SK-N-SH (cell line): ENCODE results near the gene ZIM2. TPM values are rescaled to one million over a fixed set of nuclear protein-coding genes. Genes with fewer than 3 reads are reported as not detected.
A peak's percentile ranks its signal among the peaks of the same experiment; 100 is the strongest.

Source experiments
- CTCF ChIA-PET: fragments of 300-600, 350-600 bp; formaldehyde crosslinking; extraction: SDS; loops from one replicate; lab custom pipeline; 2021; lab: Yijun Ruan, JAX
- POLR2A ChIA-PET: fragments of 350-600 bp; sonication (Branson Sonifier 250); formaldehyde crosslinking; extraction: SDS; loops from one replicate; lab custom pipeline; 2020; ENCODE audit warnings: antibody characterized with exemption, inconsistent platforms; lab: Yijun Ruan, JAX
- DNase-seq: peaks from one replicate; pipeline ENCODE4 v3.0.0; 2012
- H2AFZ ChIP-seq: fragments of 200-600 bp; sonication (generic); 2 replicates; pipeline ENCODE4 v1.8.1; 2016; ENCODE audit warnings: antibody characterized with exemption, mild to moderate bottlenecking, low read depth
- H3F3A ChIP-seq: fragments of 200-600 bp; sonication (generic); replicated peaks from 2 replicates; pipeline ENCODE3; 2016; ENCODE audit warnings: antibody characterized with exemption, mild to moderate bottlenecking; ENCODE audit not compliant: insufficient read depth
- H3K27ac ChIP-seq, 2 experiments: fragments of 200-500 bp in 1 of 2; fragments of 200-600 bp in 1 of 2; sonication (Bioruptor generic) in 1 of 2; sonication (generic), shearing (Covaris generic) in 1 of 2; 2 replicates each; pipeline versions ENCODE4 v1.5.1 to v1.6.1; 2014 to 2016; ENCODE audit warnings: low read depth in 2 of 2, inconsistent platforms in 1 of 2, low read length in 1 of 2, mild to moderate bottlenecking in 1 of 2, mixed read lengths in 1 of 2
- H3K27me3 ChIP-seq: fragments of 200-600 bp; sonication (generic), shearing (Covaris generic); 2 replicates; pipeline ENCODE4 v1.6.1; 2016; ENCODE audit warnings: mixed run types; ENCODE audit not compliant: insufficient read depth
- H3K36me3 ChIP-seq, 2 experiments: fragments of 200-500 bp in 1 of 2; fragments of 200-600 bp in 1 of 2; sonication (Bioruptor generic) in 1 of 2; sonication (generic) in 1 of 2; replicated peaks in 1 of 2; 2 replicates each; pipeline versions ENCODE3 to v1.5.1; 2014 to 2016; ENCODE audit warnings: low read length in 1 of 2, mild to moderate bottlenecking in 1 of 2; ENCODE audit not compliant: insufficient read depth in 2 of 2, control insufficient read depth in 1 of 2
- H3K4me1 ChIP-seq, 2 experiments: fragments of 200-500 bp in 1 of 2; fragments of 200-600 bp in 1 of 2; sonication (Bioruptor generic) in 1 of 2; sonication (generic), shearing (Covaris generic) in 1 of 2; 2 replicates each; pipeline versions ENCODE4 v1.5.1 to v1.6.1; 2014 to 2016; ENCODE audit warnings: low read depth in 1 of 2, low read length in 1 of 2, mixed run types in 1 of 2; ENCODE audit not compliant: insufficient read depth in 2 of 2, control insufficient read depth in 1 of 2
- H3K4me2 ChIP-seq: fragments of 200-600 bp; sonication (generic), shearing (Covaris generic); 2 replicates; pipeline ENCODE4 v1.6.1; 2017; ENCODE audit warnings: mixed run types
- H3K4me3 ChIP-seq, 2 experiments: fragments of 200-500 bp in 1 of 2; fragments of 200-600 bp in 1 of 2; sonication (Bioruptor generic) in 1 of 2; sonication (generic), shearing (Covaris generic) in 1 of 2; 2 replicates each; pipeline versions ENCODE4 v1.5.1 to v1.8.1; 2014 to 2016; ENCODE audit warnings: low read depth in 2 of 2, inconsistent platforms in 1 of 2, low read length in 1 of 2, mild to moderate bottlenecking in 1 of 2, mixed read lengths in 1 of 2, moderate library complexity in 1 of 2
- H3K79me2 ChIP-seq: fragments of 200-600 bp; sonication (generic); 2 replicates; pipeline ENCODE4 v1.8.1; 2017; ENCODE audit warnings: mild to moderate bottlenecking; ENCODE audit not compliant: insufficient read depth
- H3K9ac ChIP-seq: fragments of 200-600 bp; sonication (generic); 2 replicates; pipeline ENCODE4 v1.6.1; 2017; ENCODE audit warnings: mixed run types
- H3K9me2 ChIP-seq: fragments of 200-600 bp; sonication (generic); 2 replicates; pipeline ENCODE4 v1.6.1; 2017; ENCODE audit warnings: mixed run types
- H3K9me3 ChIP-seq: fragments of 200-600 bp; sonication (generic); 2 replicates; pipeline ENCODE4 v1.6.1; 2017; ENCODE audit warnings: mixed run types, mild to moderate bottlenecking, moderate library complexity
- H4K20me1 ChIP-seq: fragments of 200-600 bp; sonication (generic); 2 replicates; pipeline ENCODE4 v1.6.1; 2017; ENCODE audit warnings: mild to moderate bottlenecking, mixed run types; ENCODE audit not compliant: insufficient read depth
- CHD2 ChIP-seq: fragments of 150-350 bp; IDR thresholded peaks from 2 replicates; pipeline ENCODE4 v1.6.1; 2018; ENCODE audit warnings: low read length; ENCODE audit not compliant: partially characterized antibody
- CTCF ChIP-seq: fragments of 200-600 bp; sonication (generic); IDR thresholded peaks from 2 replicates; pipeline ENCODE4 v1.6.1; 2017; ENCODE audit warnings: antibody characterized with exemption, mild to moderate bottlenecking, moderate library complexity
- ELF1 ChIP-seq: IDR thresholded peaks from 2 replicates; pipeline ENCODE4 v1.4.0; 2012
- EZH2phosphoT487 ChIP-seq: fragments of 200-600 bp; sonication (generic); IDR thresholded peaks from 2 replicates; pipeline ENCODE4 v1.6.1; 2017; ENCODE audit warnings: low read depth, mixed run types, mild to moderate bottlenecking, antibody characterized with exemption, moderate library complexity, borderline replicate concordance
- GABPA ChIP-seq: IDR thresholded peaks from 2 replicates; pipeline ENCODE4 v1.4.0; 2012; ENCODE audit warnings: low read depth, mild to moderate bottlenecking
- GATA2 ChIP-seq: sonication (generic); formaldehyde crosslinking; IDR thresholded peaks from 2 replicates; pipeline ENCODE4 v1.5.0; 2020; ENCODE audit warnings: mild to moderate bottlenecking, missing genetic modification reagents
- JUND ChIP-seq: IDR thresholded peaks from 2 replicates; pipeline ENCODE4 v1.4.0; 2012
- MAX ChIP-seq: IDR thresholded peaks from 2 replicates; pipeline ENCODE4 v1.4.0; 2012; ENCODE audit warnings: low read depth
- MEF2A ChIP-seq: IDR thresholded peaks from 2 replicates; pipeline ENCODE4 v1.4.0; 2012; ENCODE audit warnings: low read depth, borderline replicate concordance
- NFIC ChIP-seq: IDR thresholded peaks from 2 replicates; pipeline ENCODE4 v1.4.0; 2012; ENCODE audit warnings: borderline replicate concordance
- PBX3 ChIP-seq: IDR thresholded peaks from 2 replicates; pipeline ENCODE4; 2012
- POLR2AphosphoS5 ChIP-seq: IDR thresholded peaks from 2 replicates; pipeline ENCODE4 v1.6.1; 2012; ENCODE audit warnings: low read depth, low read length
- RFX5 ChIP-seq: IDR thresholded peaks from 2 replicates; pipeline ENCODE4 v1.6.1; 2012; ENCODE audit warnings: mild to moderate bottlenecking, improper control_type of control experiment, low read length
- RXRA ChIP-seq: IDR thresholded peaks from 2 replicates; pipeline ENCODE4 v1.4.0; 2012; ENCODE audit warnings: low read depth, mild to moderate bottlenecking, borderline replicate concordance
- TAF1 ChIP-seq: IDR thresholded peaks from 2 replicates; pipeline ENCODE4 v1.6.1; 2012; ENCODE audit warnings: low read depth, mild to moderate bottlenecking, low read length, moderate library complexity, borderline replicate concordance
- TCF12 ChIP-seq: IDR thresholded peaks from 2 replicates; pipeline ENCODE4 v1.4.0; 2012
- TEAD4 ChIP-seq: IDR thresholded peaks from 2 replicates; pipeline ENCODE4 v1.4.0; 2012; ENCODE audit warnings: mild to moderate bottlenecking, borderline replicate concordance; ENCODE audit not compliant: insufficient read depth
- WGBS: methylation state at CpG from one replicate; pipeline ENCODE4 v1.1.6; 2017; ENCODE audit warnings: low lambda C conversion rate; 5-methylcytosine and 5-hydroxymethylcytosine counted together
- polyA plus RNA-seq, 3 experiments: library from polyadenylated mRNA; depleted of rRNA; stranded (reverse); fragments of >200 nt; gene quantifications; 2 replicates each; pipeline ENCODE4 v1.2.3, GENCODE V29; 2012
- TF ChIP-seq, protein P1 (sequence below): IDR thresholded peaks from 2 replicates; pipeline ENCODE4 v1.4.0; 2012; ENCODE audit warnings: low read depth, borderline replicate concordance
- TF ChIP-seq, protein P2 (sequence below): IDR thresholded peaks from 2 replicates; pipeline ENCODE4 v1.4.0; 2012; ENCODE audit warnings: low read depth, borderline replicate concordance

ZIM2 gene
- polyA plus RNA-seq, 1 of the 3 experiments (the other 2 are of a cell fraction) = not detected

- no peak for DNase-seq
- no peaks in the 10 kb centered on the region for H3K27me3 ChIP-seq
- no peaks in the 10 kb centered on the region for H3K9me3 ChIP-seq
- H3K36me3 ChIP-seq = no peaks in the 10 kb centered on the region
- no peak overlapping the region for H3K4me2 ChIP-seq
- CTCF ChIA-PET = interaction anchor here (0.9 to 2.4 kb wide), 2 partner anchors 78 to 257 kb away, joined by 3 to 8 read pairs; no protein-coding TSS in a partner anchor
- H3F3A ChIP-seq = no peaks in the 10 kb centered on the region
- H2AFZ ChIP-seq = no peak overlapping the region
- no peaks in the 10 kb centered on the region for H3K9me2 ChIP-seq
- H3K9ac ChIP-seq = no peak overlapping the region
- POLR2A ChIA-PET = no interaction called here
- H3K79me2 ChIP-seq = no peaks in the 10 kb centered on the region
- no peak for TF ChIP-seq MEF2A
- H3K27ac ChIP-seq = no peak overlapping the region
- H4K20me1 ChIP-seq = no peaks in the 10 kb centered on the region
- 41% methylated on average over 1 of the region's 1 CpG for WGBS
- H3K4me3 ChIP-seq = no peak overlapping the region
- H3K4me1 ChIP-seq = no peaks in the 10 kb centered on the region
Measured at GRCh38 chr19:56842412-56842811, 1.9 kb upstream of the ZIM2 start.

DNA sequence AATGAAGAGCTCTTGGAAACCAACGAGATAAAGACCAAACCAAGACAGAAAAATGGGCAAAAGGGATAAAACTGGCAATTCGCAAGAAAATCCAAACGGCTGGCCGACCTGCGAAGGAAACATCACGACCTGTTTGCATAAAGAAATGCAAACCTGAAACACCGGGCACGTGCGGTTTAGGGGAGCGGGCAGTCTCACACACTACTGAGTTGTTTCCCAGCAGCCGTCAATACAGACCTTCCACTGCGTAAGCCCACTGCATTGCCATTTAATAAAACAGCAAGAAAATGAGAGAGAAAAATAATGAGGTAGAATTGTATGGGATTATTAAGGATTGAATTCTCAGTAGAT is 642 bp upstream of the ZIM2 start:
- H3K9me2 ChIP-seq = no peaks in the 10 kb centered on the region
- H3F3A ChIP-seq = no peaks in the 10 kb centered on the region
- H3K4me1 ChIP-seq = peaks cover 0 to 2% of the 10 kb centered on the region in 2 experiments; a peak in 1 of 4 replicates
- no peak overlapping the region for H3K9ac ChIP-seq
- H3K79me2 ChIP-seq = no peaks in the 10 kb centered on the region
- 0 out of 2 replicates have a peak overlapping the region, but pooled peaks have one; percentile 60 for H3K4me2 ChIP-seq
- H3K36me3 ChIP-seq = no peaks in the 10 kb centered on the region
- no peak for TF ChIP-seq GABPA
- no peak for TF ChIP-seq RXRA
- no peak for TF ChIP-seq RFX5
- TF ChIP-seq TCF12 = no peak
- TF ChIP-seq EZH2phosphoT487 = no peak
- TF ChIP-seq TEAD4 = no peak
- no peak for TF ChIP-seq CTCF
- TF ChIP-seq NFIC = no peak
- no peak for TF ChIP-seq PBX3
- TF ChIP-seq ELF1 = no peak
- TF ChIP-seq, protein P1, sequence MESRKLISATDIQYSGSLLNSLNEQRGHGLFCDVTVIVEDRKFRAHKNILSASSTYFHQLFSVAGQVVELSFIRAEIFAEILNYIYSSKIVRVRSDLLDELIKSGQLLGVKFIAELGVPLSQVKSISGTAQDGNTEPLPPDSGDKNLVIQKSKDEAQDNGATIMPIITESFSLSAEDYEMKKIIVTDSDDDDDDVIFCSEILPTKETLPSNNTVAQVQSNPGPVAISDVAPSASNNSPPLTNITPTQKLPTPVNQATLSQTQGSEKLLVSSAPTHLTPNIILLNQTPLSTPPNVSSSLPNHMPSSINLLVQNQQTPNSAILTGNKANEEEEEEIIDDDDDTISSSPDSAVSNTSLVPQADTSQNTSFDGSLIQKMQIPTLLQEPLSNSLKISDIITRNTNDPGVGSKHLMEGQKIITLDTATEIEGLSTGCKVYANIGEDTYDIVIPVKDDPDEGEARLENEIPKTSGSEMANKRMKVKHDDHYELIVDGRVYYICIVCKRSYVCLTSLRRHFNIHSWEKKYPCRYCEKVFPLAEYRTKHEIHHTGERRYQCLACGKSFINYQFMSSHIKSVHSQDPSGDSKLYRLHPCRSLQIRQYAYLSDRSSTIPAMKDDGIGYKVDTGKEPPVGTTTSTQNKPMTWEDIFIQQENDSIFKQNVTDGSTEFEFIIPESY = no peak
- TF ChIP-seq CHD2 = no peak
- no peak for TF ChIP-seq MAX
- no peak for TF ChIP-seq POLR2AphosphoS5
- TF ChIP-seq, protein P2, sequence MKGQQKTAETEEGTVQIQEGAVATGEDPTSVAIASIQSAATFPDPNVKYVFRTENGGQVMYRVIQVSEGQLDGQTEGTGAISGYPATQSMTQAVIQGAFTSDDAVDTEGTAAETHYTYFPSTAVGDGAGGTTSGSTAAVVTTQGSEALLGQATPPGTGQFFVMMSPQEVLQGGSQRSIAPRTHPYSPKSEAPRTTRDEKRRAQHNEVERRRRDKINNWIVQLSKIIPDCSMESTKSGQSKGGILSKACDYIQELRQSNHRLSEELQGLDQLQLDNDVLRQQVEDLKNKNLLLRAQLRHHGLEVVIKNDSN = no peak
- no peak for TF ChIP-seq GATA2 (CRISPR knock-in tag)
- no peak for TF ChIP-seq JUND
- no peak for TF ChIP-seq TAF1
- no peak overlapping the region for H3K27ac ChIP-seq
- ChIA-PET CTCF (interaction anchor here (1.0 to 2.4 kb wide), 2 partner anchors 228 to 258 kb away, joined by 3 to 8 read pairs; no protein-coding TSS in a partner anchor), POLR2A (no interaction called here)
- H4K20me1 ChIP-seq = no peaks in the 10 kb centered on the region
- 43% methylated on average over 12 of the region's 12 CpGs for WGBS
- H3K27me3 ChIP-seq = no peaks in the 10 kb centered on the region
- H3K9me3 ChIP-seq = no peaks in the 10 kb centered on the region
- DNase-seq = no peak
- H3K4me3 ChIP-seq = peak overlapping the region in 1 of 2 experiments; percentile 46; a peak in 2 of 4 replicates
- H2AFZ ChIP-seq = no peak overlapping the region
